A204.1 (cell line): ENCODE results near the gene CEP162.
"Not testable (repeated sequence)": the region's sequence is repeated elsewhere in the genome, so short reads cannot be mapped to it uniquely, and the experiment has no call there.

Experiments
- FAIRE-seq: peaks from 2 replicates; lab custom pipeline; 2012; peaks lifted over from hg19 to GRCh38; lab: Jason Lieb, UNC

CEP162 gene

GRCh38 chr6:84150705-84151104 is 76.7 kb downstream of the CEP162 start:
- FAIRE-seq, result no peak

GRCh38 chr6:84141521-84141920 is 85.9 kb downstream of the CEP162 start:
- no peak for FAIRE-seq

- FAIRE-seq, result no peak
Measured at GRCh38 chr6:84139311-84139710, 88.1 kb downstream of the CEP162 start.

- no peak for FAIRE-seq
Measured at GRCh38 chr6:84137989-84138575, 89.4 kb downstream of the CEP162 start.

- FAIRE-seq, result no peak
Measured at GRCh38 chr6:84137051-84137375, 90.4 kb downstream of the CEP162 start.

GRCh38 chr6:84136364-84137050 is 90.9 kb downstream of the CEP162 start:
- FAIRE-seq, result no peak

GRCh38 chr6:84135291-84135690 is 92.2 kb downstream of the CEP162 start:
- FAIRE-seq, result no peak

GRCh38 chr6:84133385-84133784 is 94.1 kb downstream of the CEP162 start:
- FAIRE-seq, result not testable (repeated sequence)

- FAIRE-seq, result not testable (repeated sequence)
Measured at GRCh38 chr6:84129588-84129987, 97.9 kb downstream of the CEP162 start.

- FAIRE-seq, result no peak
Measured at GRCh38 chr6:84123186-84123585, 104.3 kb downstream of the CEP162 start.

GRCh38 chr6:84119277-84119676 is 108.2 kb downstream of the CEP162 start:
- no peak for FAIRE-seq

GRCh38 chr6:84118191-84118590 is 109.3 kb downstream of the CEP162 start:
- no peak for FAIRE-seq

- not testable (repeated sequence) for FAIRE-seq
Measured at GRCh38 chr6:84114933-84115594, 112.4 kb downstream of the CEP162 start.

- not testable (repeated sequence) for FAIRE-seq
Measured at GRCh38 chr6:84111351-84111750, 116.1 kb downstream of the CEP162 start.

GRCh38 chr6:84107495-84107894 is 119.9 kb downstream of the CEP162 start:
- FAIRE-seq, result no peak

GRCh38 chr6:84105215-84105924 is 122.1 kb downstream of the CEP162 start:
- FAIRE-seq, result not testable (repeated sequence)

GRCh38 chr6:84103029-84103428 is 124.4 kb downstream of the CEP162 start:
- FAIRE-seq, result no peak

GRCh38 chr6:84095156-84095555 is 132.3 kb downstream of the CEP162 start:
- FAIRE-seq, result no peak

GRCh38 chr6:84093441-84094435 is 133.7 kb downstream of the CEP162 start:
- no peak for FAIRE-seq

GRCh38 chr6:84089552-84089951 is 137.9 kb downstream of the CEP162 start:
- no peak for FAIRE-seq

- no peak for FAIRE-seq
Measured at GRCh38 chr6:84089081-84089480, 138.4 kb downstream of the CEP162 start.
